Measurements from ENCODE around the gene ALG8. TPM values are rescaled to one million over a fixed set of nuclear protein-coding genes. Genes with fewer than 3 reads are reported as not detected.

ALG8 gene
- total RNA-seq, 8 experiments from 2014 or later: 30.6 to 74.1 (median 41.9) TPM

DNA sequence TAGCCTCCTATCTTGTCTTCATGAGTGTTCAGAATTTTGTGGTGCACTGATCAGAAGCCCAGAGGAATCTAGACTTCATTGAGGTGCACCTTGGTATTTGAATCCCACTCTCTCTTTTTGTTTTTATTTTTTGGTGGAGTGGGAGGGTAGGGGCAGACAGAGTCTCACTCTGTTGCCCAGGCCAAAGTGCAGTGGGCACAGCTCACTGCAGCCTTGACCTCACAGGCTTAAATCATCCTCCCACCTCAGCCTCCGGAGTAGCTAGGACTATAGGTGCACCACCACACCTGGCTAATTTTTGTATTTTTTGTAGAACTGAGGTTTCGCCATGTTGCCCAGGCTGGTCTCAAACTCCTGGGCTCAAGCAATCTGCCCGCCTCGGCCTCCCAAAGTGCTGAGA lies 10.9 kb upstream of the ALG8 start:
- ATAC-seq (replicated peaks in 6 of 8): no peak
- Histone ChIP-seq H3K4me3 (no peak overlapping the region), H3K27ac (no peak overlapping the region), H3K4me1 (replicated peaks in 1 of 2) (peaks cover 5 to 6% of the 10 kb centered on the region in 2 donors)
- in situ Hi-C loops (cut with MboI; ENCODE audit: low pct_unique_long_range_greater_than_20kb in 2 of 9, low sequenced_read_pairs in 9 of 9, unreplicated experiment in 9 of 9): no loop called here
- 83 to 100% (median 100%) methylated on average over 1 to 3 of the region's 4 CpGs; no CpG with 5 or more reads in 4 of the 10 experiments for WGBS, 10 experiments

DNA sequence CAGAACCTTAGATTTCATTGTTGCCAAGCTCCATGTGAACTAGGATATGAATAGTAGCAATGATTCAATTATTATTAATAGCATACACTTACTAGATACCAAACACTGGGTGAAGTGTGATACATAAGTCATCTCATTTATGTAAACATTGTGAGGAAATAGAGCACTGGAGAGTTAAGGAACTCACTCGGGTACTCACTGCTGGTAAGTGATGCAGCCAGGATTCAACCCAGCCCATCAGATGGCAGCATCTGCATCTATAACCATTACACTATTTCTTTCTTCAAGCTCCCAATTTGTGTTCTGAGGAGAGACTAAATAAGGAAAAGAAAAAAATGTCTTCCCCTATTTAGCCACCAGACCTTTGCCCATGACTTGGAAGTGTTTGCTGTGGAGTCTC lies 10.2 kb upstream of the ALG8 start:
- in situ Hi-C loops (cut with MboI; ENCODE audit: low pct_unique_long_range_greater_than_20kb in 2 of 9, low sequenced_read_pairs in 9 of 9, unreplicated experiment in 9 of 9): no loop called here
- Histone ChIP-seq H3K4me1 (replicated peaks in 1 of 2) (peaks cover 5 to 6% of the 10 kb centered on the region in 2 donors), H3K27ac (no peak overlapping the region), H3K4me3 (no peak overlapping the region)
- 13 to 100% (median 60%) methylated on average over 1 of the region's 1 CpG; no CpG with 5 or more reads in 5 of the 10 experiments for WGBS, 10 experiments
- ATAC-seq (replicated peaks in 6 of 8): peak in 3 of 8 experiments; percentile 27 to 72 (median 36)

GRCh38 chr11:78147807-78148206 lies 8.4 kb upstream of the ALG8 start:
- no peak for ATAC-seq (replicated peaks in 6 of 8)
- in situ Hi-C loops (cut with MboI; ENCODE audit: low pct_unique_long_range_greater_than_20kb in 2 of 9, low sequenced_read_pairs in 9 of 9, unreplicated experiment in 9 of 9): no loop called here
- WGBS, 10 experiments: 60 to 100% (median 93%) methylated on average over 1 to 2 of the region's 2 CpGs; no CpG with 5 or more reads in 3 of the 10 experiments
- Histone ChIP-seq H3K4me3 (no peak overlapping the region), H3K4me1 (replicated peaks in 1 of 2) (no peaks in the 10 kb centered on the region), H3K27ac (no peak overlapping the region)

DNA sequence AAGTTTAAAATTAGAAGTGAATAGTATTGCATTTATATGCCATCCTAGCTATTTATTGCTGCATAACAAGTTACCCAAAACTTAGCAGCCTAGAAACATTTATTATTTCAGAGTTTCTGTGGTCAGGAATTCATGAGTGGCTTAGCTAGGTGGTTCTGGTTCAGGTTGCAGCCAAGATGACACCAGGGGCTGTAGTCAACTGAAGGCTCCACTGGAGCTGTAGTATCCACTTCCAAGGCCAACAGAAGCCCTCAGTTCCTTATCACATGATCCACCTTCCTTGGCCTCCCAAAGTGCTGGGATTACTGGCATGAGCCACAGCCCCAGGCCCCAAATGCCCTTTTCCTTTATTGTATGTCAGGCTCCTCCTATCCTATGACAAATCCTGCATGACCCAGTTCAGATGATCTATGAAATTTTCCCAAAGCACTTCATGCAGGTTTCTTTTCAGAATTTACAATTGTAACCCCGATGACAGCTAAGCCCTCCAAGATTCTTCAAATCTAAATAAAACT lies 6.1 kb upstream of the ALG8 start:
- no peaks in the 10 kb centered on the region for H3K4me1 ChIP-seq (replicated peaks in 1 of 2)
- ATAC-seq (replicated peaks in 6 of 8): peak in 1 of 8 experiments; percentile 41
- H3K27ac ChIP-seq: no peak overlapping the region
- in situ Hi-C loops (cut with MboI; ENCODE audit: low pct_unique_long_range_greater_than_20kb in 2 of 9, low sequenced_read_pairs in 9 of 9, unreplicated experiment in 9 of 9): no loop called here
- no peak overlapping the region for H3K4me3 ChIP-seq
- WGBS, 10 experiments: 60 to 100% (median 83%) methylated on average over 1 of the region's 1 CpG; no CpG with 5 or more reads in 6 of the 10 experiments

DNA sequence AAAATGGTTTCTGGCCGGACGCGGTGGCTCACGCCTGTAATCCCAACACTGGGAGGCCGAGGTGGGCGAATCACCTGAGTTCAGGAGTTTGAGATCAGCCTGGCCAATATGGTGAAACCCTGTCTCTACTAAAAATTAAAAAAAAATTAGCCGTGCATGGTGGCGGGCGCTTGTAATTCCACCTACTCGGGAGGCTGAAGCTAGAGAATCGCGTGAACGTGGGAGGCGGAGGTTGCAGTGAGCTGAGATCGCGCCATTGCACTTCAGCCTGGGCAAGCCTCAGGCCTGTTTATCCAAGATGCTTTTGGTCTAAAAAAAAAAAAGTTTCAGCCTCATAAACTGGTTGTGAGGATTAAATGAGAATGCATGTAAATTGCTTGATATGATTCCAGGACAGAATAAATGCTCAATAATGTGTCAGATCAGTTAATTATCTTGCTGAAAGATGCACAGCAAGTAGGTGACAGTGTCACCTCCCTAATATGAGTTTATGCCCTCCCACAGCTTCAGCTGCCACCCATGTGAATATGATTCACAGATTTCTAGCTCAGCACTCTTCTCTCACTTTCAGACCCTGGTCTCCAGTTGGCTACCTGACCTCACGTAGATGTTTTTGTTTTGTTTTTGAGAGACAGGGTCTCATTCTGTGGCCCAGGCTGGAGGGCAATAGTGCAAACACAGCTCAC lies 1.1 kb upstream of the ALG8 start:
- Histone ChIP-seq H3K4me1 (replicated peaks in 1 of 2) (peaks cover 0 to 6% of the 10 kb centered on the region in 2 donors), H3K27ac (no peak overlapping the region), H3K4me3 (peak overlapping the region in 4 of 5 donors; percentile 70 to 91 (median 82))
- in situ Hi-C loops (cut with MboI; ENCODE audit: low pct_unique_long_range_greater_than_20kb in 2 of 9, low sequenced_read_pairs in 9 of 9, unreplicated experiment in 9 of 9): no loop called here
- ATAC-seq (replicated peaks in 6 of 8): no peak
- WGBS, 10 experiments: 20 to 90% (median 64%) methylated on average over 1 to 17 of the region's 17 CpGs

DNA sequence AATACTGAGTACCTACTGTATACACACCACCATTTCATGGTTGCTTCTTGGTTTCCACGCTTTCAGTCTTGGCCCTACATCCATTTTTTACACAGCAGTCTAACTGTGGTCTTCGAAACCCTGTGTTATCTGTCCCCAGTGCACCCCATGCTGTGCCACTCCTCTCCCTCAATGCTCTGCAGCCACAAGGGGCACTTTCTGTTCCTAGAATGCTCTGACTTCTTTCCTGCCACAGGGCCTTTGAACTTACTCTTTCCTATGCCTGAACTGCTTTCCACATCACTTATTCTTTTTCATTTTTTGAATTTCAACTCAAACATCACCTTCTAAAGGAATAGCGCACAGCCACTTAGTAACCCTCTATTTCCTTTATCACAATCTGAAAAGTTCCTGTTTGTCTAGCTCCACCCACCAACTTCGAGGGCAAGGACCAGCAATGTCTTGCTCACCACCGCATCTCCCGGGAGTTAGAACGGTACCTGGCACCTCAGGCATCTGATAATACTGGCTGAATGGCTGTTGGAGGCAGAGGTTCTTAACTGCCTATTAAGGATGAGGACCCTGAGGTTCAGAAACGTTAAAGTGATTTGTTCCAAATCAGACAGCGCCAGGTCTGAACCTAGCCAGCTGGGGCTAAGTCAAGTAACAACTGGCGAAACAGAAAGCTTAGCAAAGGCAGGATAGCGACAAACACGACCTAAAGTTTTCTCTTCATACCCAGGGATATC lies 568 bp downstream of the ALG8 start:
- peak; percentile 5 to 37 (median 18) for ATAC-seq (replicated peaks in 6 of 8)
- Histone ChIP-seq H3K27ac (peak overlapping the region; percentile 67 to 88), H3K4me3 (peak overlapping the region; percentile 70 to 91 (median 81)), H3K4me1 (replicated peaks in 1 of 2) (peaks cover 0 to 6% of the 10 kb centered on the region in 2 donors)
- in situ Hi-C loops (cut with MboI; ENCODE audit: low pct_unique_long_range_greater_than_20kb in 2 of 9, low sequenced_read_pairs in 9 of 9, unreplicated experiment in 9 of 9): no loop called here
- WGBS, 10 experiments: 0 to 100% (median 44%) methylated on average over 1 to 9 of the region's 12 CpGs

- in situ Hi-C loops (cut with MboI; ENCODE audit: low pct_unique_long_range_greater_than_20kb in 2 of 9, low sequenced_read_pairs in 9 of 9, unreplicated experiment in 9 of 9): no loop called here
- WGBS, 10 experiments: 38 to 100% (median 89%) methylated on average over 1 to 4 of the region's 4 CpGs
- Histone ChIP-seq H3K27ac (no peak overlapping the region), H3K4me3 (peak overlapping the region in 3 of 5 donors; percentile 77 to 91 (median 83)), H3K4me1 (replicated peaks in 1 of 2) (peaks cover 0 to 6% of the 10 kb centered on the region in 2 donors)
- ATAC-seq (replicated peaks in 6 of 8): peak in 2 of 8 experiments; percentile 3 to 75
These were observed 1.1 kb downstream of the ALG8 start for GRCh38 chr11:78138291-78138690.

GRCh38 chr11:78132475-78132874 lies 7.0 kb downstream of the ALG8 start:
- 71 to 100% (median 97%) methylated on average over 1 to 2 of the region's 2 CpGs; no CpG with 5 or more reads in 1 of the 10 experiments for WGBS, 10 experiments
- in situ Hi-C loops (cut with MboI; ENCODE audit: low pct_unique_long_range_greater_than_20kb in 2 of 9, low sequenced_read_pairs in 9 of 9, unreplicated experiment in 9 of 9): no loop called here
- no peaks in the 10 kb centered on the region for H3K4me1 ChIP-seq (replicated peaks in 1 of 2)
- no peak overlapping the region for H3K27ac ChIP-seq
- no peak overlapping the region for H3K4me3 ChIP-seq
- ATAC-seq (replicated peaks in 6 of 8): no peak

- in situ Hi-C loops (cut with MboI; ENCODE audit: low pct_unique_long_range_greater_than_20kb in 2 of 9, low sequenced_read_pairs in 9 of 9, unreplicated experiment in 9 of 9): no loop called here
- no peaks in the 10 kb centered on the region for H3K4me1 ChIP-seq (replicated peaks in 1 of 2)
- H3K4me3 ChIP-seq: no peak overlapping the region
- H3K27ac ChIP-seq: no peak overlapping the region
- ATAC-seq (replicated peaks in 6 of 8): no peak
- WGBS, 10 experiments: 0 to 100% (median 79%) methylated on average over 1 to 3 of the region's 3 CpGs; no CpG with 5 or more reads in 2 of the 10 experiments
These were observed 7.5 kb downstream of the ALG8 start for GRCh38 chr11:78131956-78132355.

DNA sequence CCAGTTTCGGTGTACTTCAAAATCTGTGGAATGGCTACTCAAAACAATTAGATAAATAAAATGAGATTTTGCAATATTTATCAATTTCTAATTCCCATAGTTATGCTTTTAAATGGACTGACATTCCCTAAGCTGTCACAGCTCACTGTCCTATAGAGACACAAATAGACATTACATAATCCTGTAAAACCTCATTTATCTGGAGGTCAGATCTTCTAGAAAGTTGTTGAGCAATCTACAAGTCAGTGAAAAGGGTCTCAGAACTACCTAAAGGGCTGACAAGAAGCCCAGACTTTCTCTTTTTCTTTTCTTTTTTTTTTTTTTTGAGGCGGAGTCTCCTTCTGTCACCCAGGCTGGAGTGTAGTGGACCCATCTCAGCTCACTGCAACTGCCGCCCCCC lies 12.0 kb downstream of the ALG8 start:
- no peak for ATAC-seq (replicated peaks in 6 of 8)
- in situ Hi-C loops (cut with MboI; ENCODE audit: low pct_unique_long_range_greater_than_20kb in 2 of 9, low sequenced_read_pairs in 9 of 9, unreplicated experiment in 9 of 9): no loop called here
- no peaks in the 10 kb centered on the region for H3K4me1 ChIP-seq (replicated peaks in 1 of 2)
- WGBS, 10 experiments: 89 to 100% (median 100%) methylated on average over 1 to 3 of the region's 3 CpGs; no CpG with 5 or more reads in 2 of the 10 experiments
- no peak overlapping the region for H3K27ac ChIP-seq
- no peak overlapping the region for H3K4me3 ChIP-seq

DNA sequence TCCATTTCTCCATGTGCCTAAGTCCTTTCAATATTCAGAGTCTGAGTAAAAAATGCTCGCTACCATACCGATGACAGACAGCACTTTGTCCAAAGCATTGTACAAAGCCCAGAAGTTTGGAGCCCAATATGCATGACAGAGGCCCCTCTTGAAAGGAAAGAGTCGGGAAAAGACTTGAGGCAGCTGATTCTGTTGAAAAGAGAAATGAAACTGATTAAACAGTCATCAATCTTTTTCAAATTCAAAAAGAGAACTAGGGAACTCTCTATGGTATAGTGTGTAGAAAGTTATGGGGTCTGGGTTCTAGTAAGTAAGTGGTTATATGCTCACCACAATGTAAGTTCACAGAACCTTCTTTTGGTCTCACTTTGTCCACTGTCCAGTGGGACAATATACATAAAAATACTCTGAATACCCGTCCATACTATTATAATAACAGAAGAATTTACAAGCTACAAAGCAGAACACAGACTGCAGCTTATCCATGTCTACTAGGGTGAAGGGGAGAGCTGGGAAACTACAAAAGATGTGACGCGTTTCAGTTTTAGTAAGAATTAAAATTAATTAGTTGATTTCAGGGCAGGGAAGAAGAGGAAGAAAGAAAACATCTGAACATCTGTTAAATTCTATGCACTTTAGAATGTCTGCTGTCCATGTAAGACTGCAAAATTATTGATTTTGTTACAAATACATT lies 26.7 kb downstream of the ALG8 start:
- Histone ChIP-seq H3K4me3 (no peak overlapping the region), H3K4me1 (replicated peaks in 1 of 2) (peaks cover 11 to 17% of the 10 kb centered on the region in 2 donors), H3K27ac (peak overlapping the region in 1 of 2 donors; percentile 27)
- peak in 5 of 8 experiments; percentile 78 to 96 (median 95) for ATAC-seq (replicated peaks in 6 of 8)
- in situ Hi-C loops (cut with MboI; ENCODE audit: low pct_unique_long_range_greater_than_20kb in 2 of 9, low sequenced_read_pairs in 9 of 9, unreplicated experiment in 9 of 9): no loop called here
- 0 to 88% (median 50%) methylated on average over 2 to 6 of the region's 6 CpGs; no CpG with 5 or more reads in 1 of the 10 experiments for WGBS, 10 experiments

DNA sequence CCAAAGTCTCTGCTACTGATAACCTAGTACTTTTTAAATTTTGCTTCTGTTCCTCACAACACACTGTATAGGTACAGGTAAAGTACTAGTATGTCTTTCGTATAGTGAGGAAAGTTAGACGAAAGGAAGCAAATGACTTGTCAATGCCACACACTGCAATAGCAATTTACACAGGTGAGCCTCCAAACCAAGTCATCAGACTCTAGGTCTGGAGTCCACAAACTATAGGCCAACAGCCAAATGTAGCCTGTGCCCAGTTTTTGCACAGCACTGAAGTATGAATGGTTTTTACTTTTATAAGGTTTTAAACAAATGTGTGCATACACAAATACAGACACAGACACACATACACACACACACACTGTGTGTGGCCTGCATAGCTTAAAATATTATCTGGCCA lies 28.1 kb downstream of the ALG8 start:
- ATAC-seq (replicated peaks in 6 of 8): no peak
- 92 to 100% (median 100%) methylated on average over 1 to 2 of the region's 2 CpGs; no CpG with 5 or more reads in 6 of the 10 experiments for WGBS, 10 experiments

More for the DNA sequence above, 28.1 kb downstream of the ALG8 start:
- in situ Hi-C loops (cut with MboI; ENCODE audit: low pct_unique_long_range_greater_than_20kb in 2 of 9, low sequenced_read_pairs in 9 of 9, unreplicated experiment in 9 of 9): no loop called here
- no peak overlapping the region for H3K4me3 ChIP-seq
- peak overlapping the region in 1 of 2 donors; percentile 49 for H3K27ac ChIP-seq
- peaks cover 11 to 17% of the 10 kb centered on the region in 2 donors for H3K4me1 ChIP-seq (replicated peaks in 1 of 2)
